Hepatocyte (in vitro differentiated cells): Measurements from ENCODE around the gene UBTD1.

Experiments used
- CTCF ChIP-seq: fragments of 200-600 bp; sonication (generic); IDR thresholded peaks from 2 replicates; pipeline ENCODE4 v1.5.1; 2016; ENCODE audit warnings: antibody characterized with exemption, mild to moderate bottlenecking; ENCODE audit not compliant: poor library complexity
- EZH2 ChIP-seq: fragments of 200-600 bp; sonication (generic); IDR thresholded peaks from 2 replicates; pipeline ENCODE4 v1.6.1; 2016; ENCODE audit warnings: antibody characterized with exemption, mild to moderate bottlenecking, borderline replicate concordance

- TF ChIP-seq CTCF (no peak), EZH2 (no peak)
These were observed 23.3 kb downstream of the UBTD1 start for GRCh38 chr10:97522071-97522470.
